SK-N-SH (cell line): ENCODE results near the gene CSRP2. TPM values are rescaled to one million over a fixed set of nuclear protein-coding genes. Genes with fewer than 3 reads are reported as not detected.

Experiments
- CTCF ChIA-PET: fragments of 300-600, 350-600 bp; formaldehyde crosslinking; extraction: SDS; loops from one replicate; lab custom pipeline; 2021; lab: Yijun Ruan, JAX
- POLR2A ChIA-PET: fragments of 350-600 bp; sonication (Branson Sonifier 250); formaldehyde crosslinking; extraction: SDS; loops from one replicate; lab custom pipeline; 2020; ENCODE audit warnings: antibody characterized with exemption, inconsistent platforms; lab: Yijun Ruan, JAX
- DNase-seq: peaks from one replicate; pipeline ENCODE4 v3.0.0; 2012
- H2AFZ ChIP-seq: fragments of 200-600 bp; sonication (generic); 2 replicates; pipeline ENCODE4 v1.8.1; 2016; ENCODE audit warnings: antibody characterized with exemption, mild to moderate bottlenecking, low read depth
- H3F3A ChIP-seq: fragments of 200-600 bp; sonication (generic); replicated peaks from 2 replicates; pipeline ENCODE3; 2016; ENCODE audit warnings: antibody characterized with exemption, mild to moderate bottlenecking; ENCODE audit not compliant: insufficient read depth
- H3K27ac ChIP-seq, 2 experiments: fragments of 200-500 bp in 1 of 2; fragments of 200-600 bp in 1 of 2; sonication (Bioruptor generic) in 1 of 2; sonication (generic), shearing (Covaris generic) in 1 of 2; 2 replicates each; pipeline versions ENCODE4 v1.5.1 to v1.6.1; 2014 to 2016; ENCODE audit warnings: low read depth in 2 of 2, inconsistent platforms in 1 of 2, low read length in 1 of 2, mild to moderate bottlenecking in 1 of 2, mixed read lengths in 1 of 2
- H3K27me3 ChIP-seq: fragments of 200-600 bp; sonication (generic), shearing (Covaris generic); 2 replicates; pipeline ENCODE4 v1.6.1; 2016; ENCODE audit warnings: mixed run types; ENCODE audit not compliant: insufficient read depth
- H3K36me3 ChIP-seq, 2 experiments: fragments of 200-500 bp in 1 of 2; fragments of 200-600 bp in 1 of 2; sonication (Bioruptor generic) in 1 of 2; sonication (generic) in 1 of 2; replicated peaks in 1 of 2; 2 replicates each; pipeline versions ENCODE3 to v1.5.1; 2014 to 2016; ENCODE audit warnings: low read length in 1 of 2, mild to moderate bottlenecking in 1 of 2; ENCODE audit not compliant: insufficient read depth in 2 of 2, control insufficient read depth in 1 of 2
- H3K4me1 ChIP-seq, 2 experiments: fragments of 200-500 bp in 1 of 2; fragments of 200-600 bp in 1 of 2; sonication (Bioruptor generic) in 1 of 2; sonication (generic), shearing (Covaris generic) in 1 of 2; 2 replicates each; pipeline versions ENCODE4 v1.5.1 to v1.6.1; 2014 to 2016; ENCODE audit warnings: low read depth in 1 of 2, low read length in 1 of 2, mixed run types in 1 of 2; ENCODE audit not compliant: insufficient read depth in 2 of 2, control insufficient read depth in 1 of 2
- H3K4me2 ChIP-seq: fragments of 200-600 bp; sonication (generic), shearing (Covaris generic); 2 replicates; pipeline ENCODE4 v1.6.1; 2017; ENCODE audit warnings: mixed run types
- H3K4me3 ChIP-seq, 2 experiments: fragments of 200-500 bp in 1 of 2; fragments of 200-600 bp in 1 of 2; sonication (Bioruptor generic) in 1 of 2; sonication (generic), shearing (Covaris generic) in 1 of 2; 2 replicates each; pipeline versions ENCODE4 v1.5.1 to v1.8.1; 2014 to 2016; ENCODE audit warnings: low read depth in 2 of 2, inconsistent platforms in 1 of 2, low read length in 1 of 2, mild to moderate bottlenecking in 1 of 2, mixed read lengths in 1 of 2, moderate library complexity in 1 of 2
- H3K79me2 ChIP-seq: fragments of 200-600 bp; sonication (generic); 2 replicates; pipeline ENCODE4 v1.8.1; 2017; ENCODE audit warnings: mild to moderate bottlenecking; ENCODE audit not compliant: insufficient read depth
- H3K9ac ChIP-seq: fragments of 200-600 bp; sonication (generic); 2 replicates; pipeline ENCODE4 v1.6.1; 2017; ENCODE audit warnings: mixed run types
- H3K9me2 ChIP-seq: fragments of 200-600 bp; sonication (generic); 2 replicates; pipeline ENCODE4 v1.6.1; 2017; ENCODE audit warnings: mixed run types
- H3K9me3 ChIP-seq: fragments of 200-600 bp; sonication (generic); 2 replicates; pipeline ENCODE4 v1.6.1; 2017; ENCODE audit warnings: mixed run types, mild to moderate bottlenecking, moderate library complexity
- H4K20me1 ChIP-seq: fragments of 200-600 bp; sonication (generic); 2 replicates; pipeline ENCODE4 v1.6.1; 2017; ENCODE audit warnings: mild to moderate bottlenecking, mixed run types; ENCODE audit not compliant: insufficient read depth
- CHD2 ChIP-seq: fragments of 150-350 bp; IDR thresholded peaks from 2 replicates; pipeline ENCODE4 v1.6.1; 2018; ENCODE audit warnings: low read length; ENCODE audit not compliant: partially characterized antibody
- CTCF ChIP-seq: fragments of 200-600 bp; sonication (generic); IDR thresholded peaks from 2 replicates; pipeline ENCODE4 v1.6.1; 2017; ENCODE audit warnings: antibody characterized with exemption, mild to moderate bottlenecking, moderate library complexity
- ELF1 ChIP-seq: IDR thresholded peaks from 2 replicates; pipeline ENCODE4 v1.4.0; 2012
- EP300 ChIP-seq, 2 experiments: IDR thresholded peaks; 2 replicates each; pipeline versions ENCODE4 v1.4.0 to v1.6.1; 2012; ENCODE audit warnings: borderline replicate concordance in 1 of 2, low read depth in 1 of 2, low read length in 1 of 2
- EZH2phosphoT487 ChIP-seq: fragments of 200-600 bp; sonication (generic); IDR thresholded peaks from 2 replicates; pipeline ENCODE4 v1.6.1; 2017; ENCODE audit warnings: low read depth, mixed run types, mild to moderate bottlenecking, antibody characterized with exemption, moderate library complexity, borderline replicate concordance
- FOSL2 ChIP-seq: IDR thresholded peaks from 2 replicates; pipeline ENCODE4 v1.4.0; 2012; ENCODE audit warnings: low read depth, mild to moderate bottlenecking, moderate library complexity, borderline replicate concordance
- FOXJ3 ChIP-seq: sonication (generic); formaldehyde crosslinking; IDR thresholded peaks from 2 replicates; pipeline ENCODE4 v1.5.1; 2020; ENCODE audit warnings: mild to moderate bottlenecking, missing genetic modification reagents
- FOXM1 ChIP-seq: IDR thresholded peaks from 2 replicates; pipeline ENCODE4 v1.4.0; 2012; ENCODE audit warnings: low read depth, mild to moderate bottlenecking
- GABPA ChIP-seq: IDR thresholded peaks from 2 replicates; pipeline ENCODE4 v1.4.0; 2012; ENCODE audit warnings: low read depth, mild to moderate bottlenecking
- GATA2 ChIP-seq: sonication (generic); formaldehyde crosslinking; IDR thresholded peaks from 2 replicates; pipeline ENCODE4 v1.5.0; 2020; ENCODE audit warnings: mild to moderate bottlenecking, missing genetic modification reagents
- IRF3 ChIP-seq: fragments of 150-350 bp; IDR thresholded peaks from 2 replicates; pipeline ENCODE4 v1.6.1; 2016; ENCODE audit warnings: mild to moderate bottlenecking, low read depth, low read length
- JUND ChIP-seq: IDR thresholded peaks from 2 replicates; pipeline ENCODE4 v1.4.0; 2012
- MAX ChIP-seq: IDR thresholded peaks from 2 replicates; pipeline ENCODE4 v1.4.0; 2012; ENCODE audit warnings: low read depth
- MEF2A ChIP-seq: IDR thresholded peaks from 2 replicates; pipeline ENCODE4 v1.4.0; 2012; ENCODE audit warnings: low read depth, borderline replicate concordance
- NFIC ChIP-seq: IDR thresholded peaks from 2 replicates; pipeline ENCODE4 v1.4.0; 2012; ENCODE audit warnings: borderline replicate concordance
- NRF1 ChIP-seq: IDR thresholded peaks from 2 replicates; pipeline ENCODE4 v1.6.1; 2012; ENCODE audit warnings: low read depth, mild to moderate bottlenecking, low read length
- RCOR1 ChIP-seq: fragments of 150-350 bp; IDR thresholded peaks from 2 replicates; pipeline ENCODE4 v1.6.1; 2017; ENCODE audit warnings: antibody characterized with exemption, low read length
- REST ChIP-seq: IDR thresholded peaks from 2 replicates; pipeline ENCODE4 v1.6.1; 2012; ENCODE audit warnings: mild to moderate bottlenecking, low read depth, low read length, moderate library complexity
- RFX5 ChIP-seq: IDR thresholded peaks from 2 replicates; pipeline ENCODE4 v1.6.1; 2012; ENCODE audit warnings: mild to moderate bottlenecking, improper control_type of control experiment, low read length
- SIN3A ChIP-seq: IDR thresholded peaks from 2 replicates; pipeline ENCODE4 v1.6.1; 2012; ENCODE audit warnings: low read depth, mild to moderate bottlenecking, low read length, moderate library complexity, borderline replicate concordance
- SMC3 ChIP-seq: IDR thresholded peaks from 2 replicates; pipeline ENCODE4 v1.6.1; 2012; ENCODE audit warnings: low read depth, low read length, improper control_type of control experiment
- TAF1 ChIP-seq: IDR thresholded peaks from 2 replicates; pipeline ENCODE4 v1.6.1; 2012; ENCODE audit warnings: low read depth, mild to moderate bottlenecking, low read length, moderate library complexity, borderline replicate concordance
- TCF12 ChIP-seq: IDR thresholded peaks from 2 replicates; pipeline ENCODE4 v1.4.0; 2012
- TEAD4 ChIP-seq: IDR thresholded peaks from 2 replicates; pipeline ENCODE4 v1.4.0; 2012; ENCODE audit warnings: mild to moderate bottlenecking, borderline replicate concordance; ENCODE audit not compliant: insufficient read depth
- YY1 ChIP-seq: IDR thresholded peaks from 2 replicates; pipeline ENCODE4 v1.4.0; 2012; ENCODE audit warnings: low read depth, mild to moderate bottlenecking
- WGBS: methylation state at CpG from one replicate; pipeline ENCODE4 v1.1.6; 2017; ENCODE audit warnings: low lambda C conversion rate; 5-methylcytosine and 5-hydroxymethylcytosine counted together
- polyA plus RNA-seq, 3 experiments: library from polyadenylated mRNA; depleted of rRNA; stranded (reverse); fragments of >200 nt; gene quantifications; 2 replicates each; pipeline ENCODE4 v1.2.3, GENCODE V29; 2012

Gene CSRP2
- 87.6 and 98.2 TPM in 2 replicates for polyA plus RNA-seq (2012; rRNA removed)
- 107 and 122 TPM in 2 replicates for polyA plus RNA-seq (2012; cell fraction: cytosol; rRNA removed)
- 31.1 and 45.1 TPM in 2 replicates for polyA plus RNA-seq (2012; cell fraction: nucleus; rRNA removed)

- Histone ChIP-seq H3K4me2 (peak within 1 kb of the TSS; percentile 82), H3K4me3 (peak within 1 kb of the TSS; percentile 89 to 94), H3K27ac (peak within 1 kb of the TSS; percentile 81 to 92), H3F3A (no peaks in the 10 kb centered on the region), H3K36me3 (no peaks in the 10 kb centered on the region), H3K4me1 (peaks cover 3 to 22% of the 10 kb centered on the region in 2 experiments; a peak in 2 of 4 replicates), H3K27me3 (no peaks in the 10 kb centered on the region), H4K20me1 (no peaks in the 10 kb centered on the region), H3K9me2 (no peaks in the 10 kb centered on the region), H3K9ac (peak within 1 kb of the TSS; percentile 90), H3K9me3 (no peaks in the 10 kb centered on the region), H2AFZ (peak within 1 kb of the TSS; percentile 80), H3K79me2 (peaks cover 26% of the 10 kb centered on the region)
- POLR2A ChIA-PET = interaction anchor here (0.8 to 1.8 kb wide), 3 partner anchors 110 to 132 kb away, joined by 3 to 9 read pairs (median 4); partner anchors contain the start of gene ZDHHC17
- peak; percentile 97 for DNase-seq
- 3% methylated on average over 23 of the region's 71 CpGs for WGBS
- CTCF ChIA-PET = interaction anchor here (0.5 to 3.5 kb wide), 9 partner anchors 12 to 258 kb away, joined by 3 to 20 read pairs (median 3); no protein-coding TSS in a partner anchor
- TF ChIP-seq EP300 (IDR thresholded peaks at IDR 0.05; ENCODE audit: borderline replicate concordance in 1 of 2, low read depth in 1 of 2, low read length in 1 of 2) (peak in 1 of 2 experiments; percentile 34; a peak in 1 of 4 replicates), CTCF (peak; percentile 53), YY1 (peak; percentile 47; the same call in 1 of the 2 replicates), FOXM1 (no peak; the same call in 1 of the 2 replicates), CHD2 (no peak), MEF2A (no peak), SIN3A (peak; percentile 61; the same call in 1 of the 2 replicates), NFIC (0 out of 2 replicates have a peak, but pooled peaks have one; percentile 44), NRF1 (no peak), GABPA (peak; percentile 66), ELF1 (peak; percentile 34; the same call in 1 of the 2 replicates), REST (no peak; the same call in 1 of the 2 replicates), TCF12 (no peak; the same call in 1 of the 2 replicates), SMC3 (peak; percentile 11; the same call in 1 of the 2 replicates), IRF3 (no peak), EZH2phosphoT487 (no peak), TAF1 (no peak; the same call in 1 of the 2 replicates), TEAD4 (no peak), RCOR1 (no peak), GATA2 (no peak), FOXJ3 (CRISPR knock-in tag) (peak; percentile 31; the same call in 1 of the 2 replicates), JUND (no peak), FOSL2 (no peak), RFX5 (no peak), MAX (peak; percentile 64)
Observed at GRCh38 chr12:76878899-76879709, at the start of gene CSRP2. Gene CSRP2 (minus strand): TSS chr12:76879019. CDS start chr12:76866260, 12,759 bp downstream.
